Activated naive CD8-positive, alpha-beta T cell treated with anti-CD3 and anti-CD28 coated beads, Interleukin-2, amount 10 ng/mL, durations not matched to agents 7 days and 5 days (primary cell): ENCODE results near the gene STON1. TPM values are rescaled to one million over a fixed set of nuclear protein-coding genes. Genes with fewer than 3 reads are reported as not detected.
"Not testable (repeated sequence)": the region's sequence is repeated elsewhere in the genome, so short reads cannot be mapped to it uniquely, and the experiment has no call there.

Experiments
- ATAC-seq: fragments of 150-1000 bp; cut with Tn5 transposase; one replicate; pipeline ENCODE4 v1.10.0; 2021; ENCODE audit warnings: low read depth, moderate library complexity
- POLR2A ChIA-PET: fragments of 350-600 bp; sonication (Branson Sonifier 250); formaldehyde crosslinking; loops from one replicate; lab custom pipeline; 2021; ENCODE audit warnings: antibody characterized with exemption; lab: Charles Lee
- DNase-seq: peaks from one replicate; pipeline ENCODE4 v3.0.0; 2021
- H3K27ac Mint-ChIP-seq: one replicate; pipeline ENCODE4 v1.8.0; 2022; ENCODE audit warnings: mild to moderate bottlenecking, mixed read lengths
- H3K27me3 Mint-ChIP-seq: one replicate; pipeline ENCODE4 v1.8.0; 2022; ENCODE audit warnings: mild to moderate bottlenecking, moderate library complexity, mixed read lengths
- H3K36me3 Mint-ChIP-seq: one replicate; pipeline ENCODE4 v1.8.0; 2021; ENCODE audit warnings: mild to moderate bottlenecking, mixed read lengths
- H3K4me1 Mint-ChIP-seq: one replicate; pipeline ENCODE4 v1.8.0; 2021; ENCODE audit warnings: mixed read lengths
- H3K4me3 Mint-ChIP-seq: one replicate; pipeline ENCODE4 v1.8.0; 2022; ENCODE audit warnings: mild to moderate bottlenecking, moderate library complexity, mixed read lengths
- H3K9me3 Mint-ChIP-seq: one replicate; pipeline ENCODE4 v1.8.0; 2021; ENCODE audit warnings: mixed read lengths
- total RNA-seq, 2 experiments: library from RNA; stranded (reverse); gene quantifications; one replicate each; pipeline ENCODE4 v1.2.3, GENCODE V29; 2021

STON1 gene
- total RNA-seq, 2 experiments from 2014 or later: 2.4 to 2.7 TPM

- DNase-seq, H3K36me3 Mint-ChIP-seq, H3K4me3 Mint-ChIP-seq, H3K27me3 Mint-ChIP-seq, ATAC-seq, POLR2A ChIA-PET, H3K9me3 Mint-ChIP-seq, H3K4me1 Mint-ChIP-seq, H3K27ac Mint-ChIP-seq: not testable (repeated sequence)
Measured at GRCh38 chr2:48596751-48597150, 66.8 kb downstream of the STON1 start.

GRCh38 chr2:48597492-48597891 is 67.5 kb downstream of the STON1 start:
- Mint-ChIP-seq H3K4me1 (no peaks in the 10 kb centered on the region), H3K9me3 (no peaks in the 10 kb centered on the region), H3K27me3 (no peaks in the 10 kb centered on the region), H3K36me3 (no peaks in the 10 kb centered on the region), H3K4me3 (no peak overlapping the region), H3K27ac (no peak overlapping the region)
- ATAC-seq (no peak), DNase-seq (no peak)
- POLR2A ChIA-PET: no interaction called here

- no peak for ATAC-seq
- H3K9me3 Mint-ChIP-seq: no peaks in the 10 kb centered on the region
- no peak overlapping the region for H3K4me3 Mint-ChIP-seq
- POLR2A ChIA-PET: no interaction called here
- no peaks in the 10 kb centered on the region for H3K27me3 Mint-ChIP-seq
- no peak for DNase-seq
- H3K36me3 Mint-ChIP-seq: no peaks in the 10 kb centered on the region
- no peak overlapping the region for H3K27ac Mint-ChIP-seq
- no peaks in the 10 kb centered on the region for H3K4me1 Mint-ChIP-seq
Measured at GRCh38 chr2:48600204-48600813, 70.4 kb downstream of the STON1 start.

GRCh38 chr2:48600917-48601316 is 71.0 kb downstream of the STON1 start:
- DNase-seq: no peak
- no peaks in the 10 kb centered on the region for H3K4me1 Mint-ChIP-seq
- H3K36me3 Mint-ChIP-seq: no peaks in the 10 kb centered on the region
- ATAC-seq: no peak
- H3K4me3 Mint-ChIP-seq: no peak overlapping the region
- H3K27me3 Mint-ChIP-seq: no peaks in the 10 kb centered on the region
- POLR2A ChIA-PET: no interaction called here
- H3K27ac Mint-ChIP-seq: no peak overlapping the region
- H3K9me3 Mint-ChIP-seq: no peaks in the 10 kb centered on the region

- Mint-ChIP-seq H3K4me1 (no peaks in the 10 kb centered on the region), H3K9me3 (no peaks in the 10 kb centered on the region), H3K27ac (no peak overlapping the region), H3K36me3 (no peaks in the 10 kb centered on the region), H3K4me3 (no peak overlapping the region), H3K27me3 (no peaks in the 10 kb centered on the region)
- DNase-seq (no peak), ATAC-seq (no peak)
- POLR2A ChIA-PET: no interaction called here
Measured at GRCh38 chr2:48601349-48601748, 71.4 kb downstream of the STON1 start.

- no peak overlapping the region for H3K27ac Mint-ChIP-seq
- POLR2A ChIA-PET: no interaction called here
- DNase-seq: no peak
- no peaks in the 10 kb centered on the region for H3K27me3 Mint-ChIP-seq
- no peaks in the 10 kb centered on the region for H3K9me3 Mint-ChIP-seq
- no peak overlapping the region for H3K4me3 Mint-ChIP-seq
- ATAC-seq: no peak
- no peaks in the 10 kb centered on the region for H3K4me1 Mint-ChIP-seq
- H3K36me3 Mint-ChIP-seq: no peaks in the 10 kb centered on the region
Measured at GRCh38 chr2:48605482-48606175, 75.7 kb downstream of the STON1 start.

GRCh38 chr2:48607307-48608014 is 77.5 kb downstream of the STON1 start:
- DNase-seq (no peak), ATAC-seq (no peak)
- Mint-ChIP-seq H3K27me3 (no peaks in the 10 kb centered on the region), H3K4me1 (no peaks in the 10 kb centered on the region), H3K27ac (no peak overlapping the region), H3K36me3 (no peaks in the 10 kb centered on the region), H3K9me3 (no peaks in the 10 kb centered on the region), H3K4me3 (no peak overlapping the region)
- POLR2A ChIA-PET: no interaction called here

- no peak for ATAC-seq
- no peaks in the 10 kb centered on the region for H3K4me1 Mint-ChIP-seq
- H3K27ac Mint-ChIP-seq: no peak overlapping the region
- H3K9me3 Mint-ChIP-seq: peaks cover 2% of the 10 kb centered on the region
- peaks cover under 1% of the 10 kb centered on the region for H3K27me3 Mint-ChIP-seq
- DNase-seq: no peak
- H3K4me3 Mint-ChIP-seq: no peak overlapping the region
- POLR2A ChIA-PET: no interaction called here
- H3K36me3 Mint-ChIP-seq: no peaks in the 10 kb centered on the region
Measured at GRCh38 chr2:48613211-48613610, 83.3 kb downstream of the STON1 start.

GRCh38 chr2:48614581-48614980 is 84.6 kb downstream of the STON1 start:
- DNase-seq, POLR2A ChIA-PET, H3K4me1 Mint-ChIP-seq, H3K4me3 Mint-ChIP-seq, H3K36me3 Mint-ChIP-seq, H3K9me3 Mint-ChIP-seq, ATAC-seq, H3K27me3 Mint-ChIP-seq, H3K27ac Mint-ChIP-seq: not testable (repeated sequence)

GRCh38 chr2:48617618-48618017 is 87.7 kb downstream of the STON1 start, which contains the start of gene GTF2A1L:
GTF2A1L (plus strand) TSS chr2:48617856; CDS start chr2:48617875, 19 bp downstream.
- POLR2A ChIA-PET: no interaction called here
- Mint-ChIP-seq H3K4me3 (no peak within 1 kb of the TSS), H3K27me3 (peaks cover 4% of the 10 kb centered on the region), H3K9me3 (peaks cover 2% of the 10 kb centered on the region), H3K27ac (no peak within 1 kb of the TSS), H3K4me1 (no peaks in the 10 kb centered on the region), H3K36me3 (no peaks in the 10 kb centered on the region)
- DNase-seq (no peak), ATAC-seq (no peak)

GRCh38 chr2:48619526-48619925 is 89.6 kb downstream of the STON1 start:
- H3K36me3 Mint-ChIP-seq: no peaks in the 10 kb centered on the region
- no peaks in the 10 kb centered on the region for H3K9me3 Mint-ChIP-seq
- H3K27ac Mint-ChIP-seq: no peak overlapping the region
- DNase-seq (no peak), ATAC-seq (no peak)
- no peak overlapping the region for H3K4me3 Mint-ChIP-seq
- peaks cover 4% of the 10 kb centered on the region for H3K27me3 Mint-ChIP-seq
- POLR2A ChIA-PET: no interaction called here
- no peaks in the 10 kb centered on the region for H3K4me1 Mint-ChIP-seq

- Mint-ChIP-seq H3K36me3 (no peaks in the 10 kb centered on the region), H3K27ac (no peak overlapping the region), H3K4me3 (no peak overlapping the region), H3K4me1 (no peaks in the 10 kb centered on the region), H3K9me3 (no peaks in the 10 kb centered on the region), H3K27me3 (peaks cover 4% of the 10 kb centered on the region)
- POLR2A ChIA-PET: no interaction called here
- DNase-seq (no peak), ATAC-seq (no peak)
Measured at GRCh38 chr2:48620604-48621003, 90.7 kb downstream of the STON1 start.

- DNase-seq, H3K4me1 Mint-ChIP-seq, ATAC-seq, H3K36me3 Mint-ChIP-seq, H3K9me3 Mint-ChIP-seq, H3K27me3 Mint-ChIP-seq, H3K27ac Mint-ChIP-seq, POLR2A ChIA-PET, H3K4me3 Mint-ChIP-seq: not testable (repeated sequence)
Measured at GRCh38 chr2:48622691-48623090, 92.7 kb downstream of the STON1 start.

- Mint-ChIP-seq H3K36me3 (no peaks in the 10 kb centered on the region), H3K9me3 (no peaks in the 10 kb centered on the region), H3K4me3 (no peak overlapping the region), H3K4me1 (no peaks in the 10 kb centered on the region), H3K27me3 (peaks cover 2% of the 10 kb centered on the region), H3K27ac (no peak overlapping the region)
- POLR2A ChIA-PET: no interaction called here
- DNase-seq (no peak), ATAC-seq (no peak)
Measured at GRCh38 chr2:48624696-48625095, 94.7 kb downstream of the STON1 start.
